HPDE6-E6E7 (cell line): ENCODE results near the gene S1PR1.

Experiments used
- DNase-seq: peaks from one replicate; pipeline ENCODE4 v3.0.0; 2011; ENCODE audit warnings: missing footprints; ENCODE audit errors: extremely low spot score

Gene S1PR1

DNA sequence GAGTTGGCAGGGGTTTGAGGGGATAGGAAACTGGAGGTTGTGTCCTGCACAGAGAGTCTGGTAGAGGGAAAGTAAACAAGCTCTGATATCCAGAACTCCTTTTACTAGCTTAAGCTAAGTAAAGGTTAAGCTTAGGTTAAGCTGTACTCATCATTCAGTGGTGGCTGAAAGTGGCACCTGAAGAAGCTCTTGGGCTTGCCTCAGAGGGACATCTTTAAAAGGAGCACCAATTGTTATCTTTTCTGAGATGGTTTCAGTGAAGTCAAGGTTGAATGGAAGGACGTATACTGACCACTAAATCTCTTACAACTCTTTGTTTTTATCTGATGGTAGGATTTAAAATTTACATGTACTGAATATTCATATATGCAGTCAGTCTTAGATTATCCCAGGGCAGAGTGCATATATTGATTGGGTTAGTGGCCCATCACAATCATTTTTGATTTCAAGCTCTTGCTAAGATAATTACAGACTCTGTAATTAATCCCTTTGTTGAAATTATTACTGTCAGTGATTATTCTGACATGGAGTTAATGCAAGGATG lies 43.3 kb downstream of the S1PR1 start:
- no peak for DNase-seq

DNA sequence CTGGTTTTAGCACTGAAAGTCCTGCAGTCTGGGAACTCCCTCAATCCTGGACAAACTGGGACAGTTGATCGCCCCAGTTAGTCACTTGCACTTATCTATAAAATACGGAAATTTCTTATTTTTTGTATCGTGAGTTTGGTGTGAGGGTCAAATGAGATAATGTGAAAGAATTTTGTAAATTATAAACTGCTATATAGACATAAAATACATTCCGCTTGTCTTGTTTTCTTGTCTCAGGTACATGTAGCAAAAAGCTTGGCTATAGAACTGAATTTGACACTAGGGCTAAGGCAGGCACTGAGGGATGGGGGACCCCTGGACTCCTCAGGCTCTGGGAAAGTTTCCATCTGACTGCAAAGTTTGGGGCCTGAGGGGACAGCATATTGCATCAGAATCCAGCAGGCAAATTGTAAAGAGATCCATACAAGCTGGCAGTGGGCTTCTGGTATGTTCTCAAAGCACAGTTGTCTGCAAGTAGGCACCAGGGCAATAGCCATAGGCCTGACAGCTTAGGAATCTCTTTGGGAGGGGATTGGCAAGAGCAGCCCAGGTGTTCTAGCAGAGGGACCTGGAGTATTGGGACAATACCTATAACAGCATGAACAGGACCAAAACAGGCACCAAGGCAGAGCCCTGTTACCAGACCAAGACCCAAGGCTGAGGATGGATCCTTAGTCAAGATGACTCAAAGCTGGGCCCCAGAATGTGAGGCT lies 44.3 kb downstream of the S1PR1 start:
- no peak for DNase-seq

DNA sequence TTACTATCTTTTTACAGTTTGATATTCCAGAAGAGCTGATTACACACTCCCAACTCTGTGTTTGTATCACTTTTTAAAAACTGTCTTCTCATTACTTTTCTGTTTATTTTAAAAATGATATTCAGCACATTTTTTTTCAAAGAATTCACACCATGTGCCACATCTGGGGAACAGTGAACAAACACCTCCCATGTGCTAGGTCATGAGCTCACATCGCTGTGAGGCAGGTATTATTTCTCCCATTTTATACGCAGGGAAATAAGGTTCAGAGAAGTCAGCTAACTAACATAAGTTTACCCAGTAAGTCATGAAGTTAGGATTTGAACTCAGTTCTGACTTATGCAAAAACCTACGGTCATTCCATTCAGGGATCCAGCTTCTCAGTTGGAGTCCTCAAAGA lies 44.9 kb downstream of the S1PR1 start:
- DNase-seq = no peak

DNA sequence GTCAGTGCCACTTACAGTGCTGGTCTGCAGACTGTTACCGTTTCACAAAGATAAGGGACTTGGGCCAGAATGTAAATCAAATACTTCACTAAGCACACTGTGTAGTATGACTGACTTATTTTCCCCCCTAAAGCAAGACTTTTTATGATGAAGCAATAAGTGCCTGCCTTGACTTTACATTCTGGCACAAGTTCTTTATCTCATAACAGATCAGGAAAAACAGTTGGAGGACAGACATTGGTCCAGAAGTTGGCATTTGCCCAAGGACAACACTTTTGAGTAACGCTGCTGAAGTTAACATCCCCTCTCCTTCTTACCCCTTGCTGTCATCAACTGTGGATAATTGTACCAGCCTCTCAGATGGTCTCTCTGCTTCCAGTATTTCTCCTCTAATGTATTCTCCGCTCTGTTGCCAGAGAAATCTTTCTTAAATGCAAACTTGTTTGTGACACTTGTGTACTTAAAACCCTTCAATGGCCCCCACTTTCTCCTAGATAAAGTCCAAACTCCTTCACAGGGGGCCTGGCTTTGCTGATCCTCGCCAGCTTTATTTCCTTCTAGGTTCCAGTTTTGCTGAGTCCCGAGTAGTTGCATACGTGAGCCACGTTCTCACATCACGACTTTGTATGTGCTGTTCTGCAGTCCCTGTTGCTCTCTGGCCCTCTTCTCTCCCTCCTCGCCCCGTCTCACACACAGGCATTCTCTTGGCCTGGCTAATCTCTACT lies 45.7 kb downstream of the S1PR1 start:
- DNase-seq = no peak

DNA sequence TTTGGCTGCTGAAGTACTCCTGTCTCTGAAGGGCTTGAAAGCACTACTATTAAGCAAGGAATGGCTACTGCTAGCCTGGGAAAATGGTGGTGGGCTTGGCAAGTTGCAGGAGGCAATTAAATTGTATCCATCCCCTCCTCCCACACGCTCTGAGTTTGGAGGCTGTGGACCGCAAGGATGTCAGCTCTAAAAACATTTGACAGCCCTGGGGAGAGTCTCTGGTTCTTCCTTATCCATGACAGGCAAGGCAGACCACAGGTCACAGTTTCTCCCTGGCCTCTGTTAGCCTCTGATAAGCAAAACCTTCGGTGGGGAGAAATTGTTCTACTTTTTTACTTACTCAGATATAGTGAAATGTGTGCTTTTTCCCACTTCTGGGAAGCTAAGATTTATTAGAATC lies 46.6 kb downstream of the S1PR1 start:
- DNase-seq = no peak

DNA sequence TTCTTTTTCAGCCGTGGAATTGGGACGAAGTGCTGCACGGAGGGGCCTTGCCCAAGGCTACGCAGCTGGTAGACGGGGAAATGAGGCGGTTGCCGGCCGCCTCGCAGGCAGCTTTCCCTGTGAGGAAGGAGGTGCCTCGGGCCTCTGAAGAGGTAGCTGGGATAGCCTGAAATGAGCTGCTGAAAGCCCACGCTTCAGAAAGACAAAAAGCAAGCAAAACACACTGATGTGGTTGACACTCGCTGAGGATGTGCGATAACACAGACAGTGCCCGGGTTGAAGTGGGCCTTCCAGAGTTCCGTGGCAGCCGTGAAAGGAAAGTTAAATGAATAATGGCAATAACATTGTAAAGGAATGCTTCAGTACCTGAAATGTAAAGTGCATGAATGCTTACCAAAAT lies 47.2 kb downstream of the S1PR1 start:
- no peak for DNase-seq

DNA sequence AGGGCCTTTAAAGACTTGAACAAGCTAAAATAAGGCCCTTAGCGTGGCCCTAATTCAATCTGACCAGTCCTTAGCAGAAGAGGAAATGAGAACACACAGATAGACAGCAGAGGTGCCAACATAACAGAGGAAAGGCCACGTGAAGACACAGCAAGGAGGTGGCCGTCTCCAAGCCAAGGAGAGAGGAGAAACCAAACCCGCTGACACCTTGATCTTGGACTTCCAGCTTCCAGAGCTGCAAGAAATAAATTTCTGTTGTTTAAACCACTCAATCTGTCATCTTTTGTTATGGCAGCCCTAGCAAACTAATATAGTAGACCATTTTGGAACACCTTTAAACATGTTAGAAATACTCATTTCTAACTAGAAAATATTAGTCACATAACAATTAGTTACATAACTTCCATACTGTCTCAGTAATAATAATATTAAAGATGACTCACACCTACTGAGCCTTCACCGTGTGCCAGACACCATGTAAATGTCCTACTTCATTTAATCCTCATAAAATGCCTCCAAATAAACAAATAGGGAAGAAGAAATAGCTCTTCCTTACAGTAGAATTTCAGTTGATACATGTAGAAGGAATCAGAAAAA lies 47.9 kb downstream of the S1PR1 start:
- no peak for DNase-seq

DNA sequence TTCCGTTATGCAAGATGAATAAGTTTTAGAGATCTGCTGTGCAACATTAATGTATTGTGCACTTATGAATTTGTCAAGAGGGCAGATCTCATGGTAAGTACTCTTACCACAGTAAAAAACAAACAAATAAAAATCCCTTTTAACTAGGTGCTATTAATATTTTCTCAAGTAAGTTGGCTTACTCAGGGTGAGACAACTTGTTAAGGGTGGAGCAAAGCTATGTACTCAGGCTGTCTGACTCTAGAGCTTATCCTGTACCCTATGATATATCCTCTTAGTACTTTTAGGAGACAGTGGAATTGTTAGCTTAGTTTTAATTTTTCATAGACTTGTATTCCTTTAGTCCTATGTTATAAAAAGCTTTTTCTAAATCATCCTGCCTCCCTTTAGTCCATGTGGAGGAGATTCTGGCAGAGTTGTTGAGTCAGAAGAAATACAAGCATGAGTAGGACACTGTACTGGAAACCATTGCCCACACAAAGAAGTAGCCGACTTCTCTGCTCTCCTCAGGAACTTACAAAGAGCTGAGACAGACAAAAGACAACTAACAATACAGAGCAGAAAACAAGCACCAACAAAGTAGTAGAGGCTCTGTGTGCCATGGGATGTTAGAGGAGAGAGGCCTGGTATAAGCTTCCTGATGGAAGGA lies 49.2 kb downstream of the S1PR1 start:
- no peak for DNase-seq

DNA sequence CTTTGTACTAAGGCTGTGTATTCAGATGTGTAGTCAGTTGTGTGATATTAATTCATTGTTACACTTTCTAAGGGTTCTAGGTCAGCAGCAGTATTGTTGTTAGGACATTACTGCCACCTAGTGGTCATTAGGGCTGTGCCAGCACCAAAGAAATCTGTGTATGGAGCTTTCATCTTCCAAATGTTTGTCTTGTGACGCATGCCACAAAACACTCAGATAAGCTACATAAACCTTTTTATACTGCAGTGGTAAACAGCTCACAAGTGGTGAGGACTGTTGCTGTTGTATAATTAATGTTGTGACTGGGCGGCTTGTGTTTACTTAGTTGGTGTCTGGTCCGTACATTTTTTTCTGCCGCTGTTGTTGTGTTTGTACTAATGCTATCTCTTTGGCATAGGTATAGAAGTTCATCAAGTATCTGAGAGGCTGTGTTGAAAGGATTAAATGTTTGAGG lies 51.7 kb downstream of the S1PR1 start:
- peak; percentile 64 for DNase-seq

DNA sequence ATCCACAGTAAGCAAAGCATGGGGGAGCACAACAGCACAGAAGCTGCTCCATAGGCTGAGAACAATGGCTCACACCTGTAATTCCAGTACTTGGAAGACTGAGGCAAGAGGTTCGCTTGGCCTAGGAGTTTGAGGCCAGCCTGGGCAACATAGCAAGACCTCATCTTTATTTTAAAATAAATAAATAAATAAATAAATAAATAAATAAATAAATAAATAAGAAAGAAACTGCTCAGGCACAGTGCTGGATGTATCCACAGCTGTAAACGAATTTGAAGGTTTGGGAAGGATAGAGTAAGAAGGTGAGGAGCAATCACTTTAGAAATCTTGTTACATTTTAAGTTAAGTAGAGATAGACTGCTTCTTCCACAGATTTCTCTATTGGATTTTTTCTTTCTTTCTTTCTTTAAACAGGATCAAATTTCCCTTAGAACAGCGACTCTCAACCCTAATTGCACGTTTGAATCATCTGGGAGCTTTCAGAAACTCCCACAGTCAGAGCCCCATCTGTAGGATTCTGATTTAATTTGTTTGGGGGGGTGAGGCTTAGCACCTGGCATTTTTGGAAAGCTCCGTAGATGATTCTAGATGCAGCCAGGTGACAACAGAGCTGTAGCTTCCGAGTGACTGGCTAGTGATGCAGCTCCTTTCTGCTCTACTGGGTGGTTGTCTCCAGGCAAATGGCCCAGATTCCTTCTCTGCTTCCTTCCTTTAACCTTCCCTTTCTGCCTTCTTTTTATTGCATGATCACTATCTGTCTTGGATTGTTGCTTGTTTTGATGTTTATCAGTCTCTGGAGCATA lies 53.5 kb downstream of the S1PR1 start:
- no peak for DNase-seq
